IMR-90 (cell line): ENCODE measurements around the gene KRT9. TPM values are rescaled to one million over a fixed set of nuclear protein-coding genes. Genes with fewer than 3 reads are reported as not detected.
A peak's percentile ranks its signal among the peaks of the same experiment; 100 is the strongest.

Source experiments
- ATAC-seq: fragments of 200-7000 bp; cut with Tn5 transposase; 2 replicates; pipeline ENCODE4 v1.9.1; 2020; ENCODE audit warnings: low read depth, mild to moderate bottlenecking, moderate library complexity
- BruUV-seq: library from RNA; stranded (reverse); fragments of 400-500 nt; replicated peaks from 2 replicates; lab custom pipeline; 2021; lab: Mats Ljungman, UMichigan
- CTCF ChIA-PET: fragments of 300-600 bp; formaldehyde crosslinking; extraction: SDS; loops from one replicate; lab custom pipeline; 2021; ENCODE audit warnings: antibody characterized with exemption; lab: Yijun Ruan, JAX
- POLR2A ChIA-PET: fragments of 300-600 bp; sonication (Branson Sonifier 250); formaldehyde crosslinking; loops from one replicate; lab custom pipeline; 2022; ENCODE audit warnings: antibody characterized with exemption; ENCODE audit not compliant: unreplicated experiment; lab: Charles Lee
- DNase-seq: peaks from one replicate; pipeline ENCODE4 v3.0.0; 2013
- H2AFZ ChIP-seq: replicated peaks from 2 replicates; pipeline ENCODE3; 2013; ENCODE audit warnings: low read length, mild to moderate bottlenecking; ENCODE audit not compliant: poor library complexity
- H2AK5ac ChIP-seq: 2 replicates; pipeline ENCODE4 v1.6.1; 2013; ENCODE audit warnings: low read depth, low read length, inconsistent platforms
- H2AK9ac ChIP-seq: replicated peaks from 2 replicates; pipeline ENCODE3; 2013; ENCODE audit warnings: mild to moderate bottlenecking, low read depth, low read length, moderate library complexity; ENCODE audit not compliant: poor library complexity
- H2BK120ac ChIP-seq: 2 replicates; pipeline ENCODE4 v1.6.1; 2013; ENCODE audit warnings: low read depth, low read length, inconsistent platforms
- H2BK15ac ChIP-seq: 3 replicates; pipeline ENCODE4 v1.6.1; 2013; ENCODE audit warnings: low read depth, low read length, inconsistent platforms
- H2BK20ac ChIP-seq: 2 replicates; pipeline ENCODE4 v1.6.1; 2013; ENCODE audit warnings: low read depth, mild to moderate bottlenecking, inconsistent platforms, low read length, moderate library complexity
- H2BK5ac ChIP-seq: 2 replicates; pipeline ENCODE4 v1.6.1; 2013; ENCODE audit warnings: mild to moderate bottlenecking, low read depth, low read length, inconsistent platforms; ENCODE audit not compliant: poor library complexity, severe bottlenecking
- H3K14ac ChIP-seq: replicated peaks from 2 replicates; pipeline ENCODE4 v1.6.1; 2013; ENCODE audit warnings: low read depth, low read length, inconsistent platforms
- H3K18ac ChIP-seq: 2 replicates; pipeline ENCODE4 v1.6.1; 2013; ENCODE audit warnings: low read depth, low read length, control low read depth
- H3K23ac ChIP-seq: 2 replicates; pipeline ENCODE4 v1.6.1; 2013; ENCODE audit warnings: low read depth, low read length, inconsistent platforms
- H3K27ac ChIP-seq: 2 replicates; pipeline ENCODE4 v1.5.1; 2013; ENCODE audit warnings: mild to moderate bottlenecking, control low read depth, low read length; ENCODE audit not compliant: insufficient read depth
- H3K27me3 ChIP-seq: 2 replicates; pipeline ENCODE4 v1.6.1; 2013; ENCODE audit warnings: low read length; ENCODE audit not compliant: control insufficient read depth, insufficient read depth
- H3K36me3 ChIP-seq: 2 replicates; pipeline ENCODE4 v1.6.1; 2013; ENCODE audit warnings: low read length, mixed read lengths; ENCODE audit not compliant: control insufficient read depth, insufficient read depth
- H3K4ac ChIP-seq: 2 replicates; pipeline ENCODE4 v1.6.1; 2013; ENCODE audit warnings: low read depth, low read length, inconsistent platforms
- H3K4me1 ChIP-seq: 2 replicates; pipeline ENCODE4 v1.6.1; 2013; ENCODE audit warnings: low read length, mixed read lengths; ENCODE audit not compliant: control insufficient read depth, insufficient read depth
- H3K4me2 ChIP-seq: 2 replicates; pipeline ENCODE4 v1.6.1; 2013; ENCODE audit warnings: low read depth, mild to moderate bottlenecking, control low read depth, low read length, moderate library complexity
- H3K4me3 ChIP-seq: 2 replicates; pipeline ENCODE4 v1.5.1; 2013; ENCODE audit warnings: low read depth, mild to moderate bottlenecking, control low read depth, low read length, moderate library complexity; ENCODE audit not compliant: insufficient read depth
- H3K56ac ChIP-seq: 2 replicates; pipeline ENCODE4 v1.6.1; 2013; ENCODE audit warnings: low read length, inconsistent platforms; ENCODE audit not compliant: insufficient read depth; ENCODE audit errors: extremely low read depth
- H3K79me1 ChIP-seq, 2 experiments: 2 replicates each; pipeline ENCODE4 v1.6.1; 2013; ENCODE audit warnings: low read length in 2 of 2, inconsistent platforms in 1 of 2, low read depth in 1 of 2
- H3K9ac ChIP-seq: 2 replicates; pipeline ENCODE4 v1.6.1; 2013; ENCODE audit warnings: low read depth, low read length, control low read depth
- H3K9me1 ChIP-seq: 2 replicates; pipeline ENCODE4 v1.6.1; 2013; ENCODE audit warnings: low read length, inconsistent platforms; ENCODE audit not compliant: insufficient read depth
- H3K9me3 ChIP-seq: 2 replicates; pipeline ENCODE4 v1.6.1; 2013; ENCODE audit warnings: low read length; ENCODE audit not compliant: control insufficient read depth, insufficient read depth
- H4K20me1 ChIP-seq: 2 replicates; pipeline ENCODE4 v1.6.1; 2013; ENCODE audit warnings: low read length, inconsistent platforms; ENCODE audit not compliant: insufficient read depth
- H4K5ac ChIP-seq: 2 replicates; pipeline ENCODE4 v1.6.1; 2013; ENCODE audit warnings: mild to moderate bottlenecking, low read depth, low read length, control low read depth
- H4K8ac ChIP-seq, 2 experiments: 2 replicates each; pipeline ENCODE4 v1.6.1; 2013; ENCODE audit warnings: low read depth in 2 of 2, low read length in 2 of 2, control low read depth in 1 of 2, inconsistent platforms in 1 of 2
- H4K91ac ChIP-seq: 2 replicates; pipeline ENCODE4 v1.6.1; 2013; ENCODE audit warnings: low read depth, low read length, inconsistent platforms; ENCODE audit not compliant: insufficient read depth
- CEBPB ChIP-seq: IDR thresholded peaks from 2 replicates; pipeline ENCODE4 v1.6.1; 2012; ENCODE audit warnings: low read depth, low read length, improper control_type of control experiment
- CHD1 ChIP-seq: IDR thresholded peaks from 2 replicates; pipeline ENCODE4 v1.6.1; 2012; ENCODE audit warnings: low read depth, low read length, improper control_type of control experiment
- CTCF ChIP-seq: conservative IDR thresholded peaks from 2 replicates; pipeline ENCODE4 v1.5.1; 2012; ENCODE audit warnings: mild to moderate bottlenecking, low read depth, low read length, improper control_type of control experiment
- MXI1 ChIP-seq: IDR thresholded peaks from 2 replicates; pipeline ENCODE4 v1.6.1; 2012; ENCODE audit warnings: low read depth, mild to moderate bottlenecking, low read length, moderate library complexity, borderline replicate concordance
- POLR2A ChIP-seq: IDR thresholded peaks from 2 replicates; pipeline ENCODE4 v1.6.1; 2012; ENCODE audit warnings: mild to moderate bottlenecking, low read depth, low read length
- dilution Hi-C: fragments of 300-500 bp; cut with HindIII; formaldehyde crosslinking; loops from one replicate; pipeline ENCODE4 v1.14.3; 2018; ENCODE audit warnings: low sequenced_read_pairs; ENCODE audit not compliant: unreplicated experiment
- in situ Hi-C: fragments of 300-500 bp; cut with MboI; formaldehyde crosslinking; loops from 3 replicates; pipeline ENCODE4 v1.14.3; 2019; ENCODE audit warnings: low sequenced_read_pairs, inconsistent platforms, mixed read lengths
- intact Hi-C: fragments of 100-400 bp; cut with micrococcal nuclease; formaldehyde crosslinking; loops from 2 replicates; pipeline ENCODE4 v1.10.0; 2022
- polyA plus RNA-seq, 3 experiments: library from polyadenylated mRNA; depleted of rRNA; stranded (reverse); fragments of >200 nt; gene quantifications; 2 replicates each; pipeline ENCODE4 v1.2.3, GENCODE V29; 2012; ENCODE audit warnings: low replicate concordance in 1 of 3
- total RNA-seq: library from RNA; depleted of rRNA; stranded (reverse); fragments of >200 nt; gene quantifications from 2 replicates; pipeline ENCODE4 v1.2.3, GENCODE V29; 2012

KRT9 gene
- total and polyA plus RNA-seq, 2 of the 4 experiments (the other 2 are of a cell fraction): not detected

GRCh38 chr17:41565338-41565737 lies 6.5 kb downstream of the KRT9 start:
- no peak overlapping the region for H4K5ac ChIP-seq
- no peak overlapping the region for H3K9ac ChIP-seq
- H3K23ac ChIP-seq: no peak overlapping the region
- no peak overlapping the region for H2BK120ac ChIP-seq
- dilution Hi-C loops (no loop called here), in situ Hi-C loops (no loop called here), intact Hi-C loops (no loop called here)
- no peak overlapping the region for H2AK9ac ChIP-seq
- DNase-seq (no peak), ATAC-seq (no peak)
- no peak overlapping the region for H3K4me3 ChIP-seq
- H3K4ac ChIP-seq: no peak overlapping the region
- peaks cover 81% of the 10 kb centered on the region for H3K27me3 ChIP-seq
- ChIA-PET CTCF (interaction anchor here (0.6 to 1.2 kb wide), 3 partner anchors 98 to 631 kb away, joined by 3 to 4 read pairs (median 3); no protein-coding TSS in a partner anchor), POLR2A (no interaction called here)
- no peak overlapping the region for H4K8ac ChIP-seq
- H2AK5ac ChIP-seq: no peak overlapping the region
- no peak overlapping the region for H3K56ac ChIP-seq
- BruUV-seq: no TSS peak
- H4K20me1 ChIP-seq: no peaks in the 10 kb centered on the region
- no peak overlapping the region for H3K27ac ChIP-seq
- no peak overlapping the region for H2AFZ ChIP-seq
- no peak overlapping the region for H3K18ac ChIP-seq
- no peaks in the 10 kb centered on the region for H3K36me3 ChIP-seq
- no peak overlapping the region for H3K14ac ChIP-seq
- no peaks in the 10 kb centered on the region; the same call in 1 of the 2 replicates for H3K9me1 ChIP-seq
- no peak overlapping the region for H3K4me2 ChIP-seq
- H2BK20ac ChIP-seq: no peak overlapping the region
- H3K79me1 ChIP-seq: no peaks in the 10 kb centered on the region
- no peak overlapping the region for H2BK15ac ChIP-seq
- TF ChIP-seq POLR2A (no peak), CEBPB (0 out of 2 replicates have a peak, but pooled peaks have one; percentile 18), CTCF (no peak), MXI1 (no peak), CHD1 (no peak)
- no peak overlapping the region for H4K91ac ChIP-seq
- 0 out of 2 replicates have a peak, but pooled peaks cover 1% of the 10 kb centered on the region for H3K9me3 ChIP-seq
- H2BK5ac ChIP-seq: no peak overlapping the region
- H3K4me1 ChIP-seq: no peaks in the 10 kb centered on the region
